Body of pancreas (tissue), 4 donors: ENCODE data around the gene SMCHD1. TPM values are rescaled to one million over a fixed set of nuclear protein-coding genes. Genes with fewer than 3 reads are reported as not detected.

ENCODE experiments used
- ATAC-seq: fragments of 150-250 bp; one replicate; pipeline ENCODE4 v1.9.1; 2016
- DNase-seq, 4 donors: peaks; one replicate each; pipeline ENCODE4 v3.0.0-alpha.2; 2019
- H3K27ac ChIP-seq, 4 donors: fragments of 200-600 bp; sonication (generic); 1 replicate in 3 of 4; 2 replicates in 1 of 4; pipeline versions ENCODE4 v1.5.1 to v1.6.1; 2016 to 2019; ENCODE audit warnings: mild to moderate bottlenecking in 1 of 4, mixed read lengths in 1 of 4, moderate library complexity in 1 of 4
- H3K27me3 ChIP-seq, 2 donors: fragments of 200-600 bp; sonication (generic); one replicate each; pipeline ENCODE4 v1.6.0; 2016; ENCODE audit warnings: mild to moderate bottlenecking in 1 of 2
- H3K36me3 ChIP-seq, 2 donors: fragments of 200-600 bp; sonication (generic); replicated peaks in 1 of 2; 2 replicates each; pipeline ENCODE4 v1.5.1; 2016; ENCODE audit warnings: low read depth in 2 of 2; ENCODE audit not compliant: insufficient read depth in 1 of 2
- H3K4me1 ChIP-seq: fragments of 200-600 bp; sonication (generic); one replicate; pipeline ENCODE4 v1.6.0; 2016
- H3K4me3 ChIP-seq, 2 donors: fragments of 200-600 bp; sonication (generic); 1 replicate in 1 of 2; 2 replicates in 1 of 2; pipeline ENCODE4 v1.5.1; 2016 to 2019
- H3K9me3 ChIP-seq, 3 donors: fragments of 200-600 bp; sonication (generic); 1 replicate in 2 of 3; 2 replicates in 1 of 3; pipeline ENCODE4 v1.5.1; 2016
- POLR2A ChIP-seq, 3 donors: fragments of 450-650 bp; IDR thresholded peaks; one replicate each; pipeline ENCODE4 v1.6.1; 2016; ENCODE audit warnings: antibody characterized with exemption in 3 of 3, mild to moderate bottlenecking in 2 of 3
- WGBS, 2 donors: methylation state at CpG; one replicate each; pipeline ENCODE4 v1.1.5; 2017; 5-methylcytosine and 5-hydroxymethylcytosine counted together
- intact Hi-C: fragments of 100-400 bp; cut with DNase I; formaldehyde crosslinking; loops from one replicate; pipeline ENCODE4 v1.15.1; 2023
- total RNA-seq, 2 donors: library from RNA; depleted of rRNA; stranded (reverse); fragments of >200 nt; gene quantifications; one replicate each; pipeline ENCODE4 v1.1.0, GENCODE V29; 2016
- TF ChIP-seq, protein P1 (sequence below), 7 experiments: fragments of 450-650 bp in 4 of 7; fragments of 200-600 bp in 3 of 7; sonication (generic) in 3 of 7; IDR thresholded peaks; one replicate each; pipeline ENCODE4 v1.5.1; 2016 to 2019; ENCODE audit warnings: antibody characterized with exemption in 7 of 7

SMCHD1 gene
- total RNA-seq, 2 donors from 2014 or later: 56.0 to 100 TPM

DNA sequence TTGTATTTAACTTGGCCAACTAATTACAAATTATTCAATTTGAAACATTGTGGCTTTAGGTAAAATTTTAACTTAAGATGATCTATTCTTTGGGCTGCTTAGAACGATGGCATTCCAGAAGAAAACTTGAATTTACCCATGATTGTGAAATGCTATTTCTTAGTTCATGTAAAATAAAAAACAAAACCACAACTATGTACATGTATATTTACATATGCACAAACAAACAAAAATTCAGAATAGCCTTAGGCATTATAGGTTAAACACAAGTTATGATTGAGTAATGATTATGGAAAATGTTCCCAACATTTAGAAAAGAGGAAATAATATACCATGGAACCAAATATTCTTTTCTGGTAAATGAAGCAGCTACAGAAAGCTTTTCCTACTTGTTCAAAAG, 3.5 kb upstream of the SMCHD1 start:
- H3K9me3 ChIP-seq: no peaks in the 10 kb centered on the region
- 70 to 79% methylated on average over 1 of the region's 1 CpG for WGBS, 2 donors
- no peak overlapping the region for H3K4me3 ChIP-seq
- H3K27ac ChIP-seq: no peak overlapping the region
- no peak for DNase-seq
- TF ChIP-seq, protein P1, sequence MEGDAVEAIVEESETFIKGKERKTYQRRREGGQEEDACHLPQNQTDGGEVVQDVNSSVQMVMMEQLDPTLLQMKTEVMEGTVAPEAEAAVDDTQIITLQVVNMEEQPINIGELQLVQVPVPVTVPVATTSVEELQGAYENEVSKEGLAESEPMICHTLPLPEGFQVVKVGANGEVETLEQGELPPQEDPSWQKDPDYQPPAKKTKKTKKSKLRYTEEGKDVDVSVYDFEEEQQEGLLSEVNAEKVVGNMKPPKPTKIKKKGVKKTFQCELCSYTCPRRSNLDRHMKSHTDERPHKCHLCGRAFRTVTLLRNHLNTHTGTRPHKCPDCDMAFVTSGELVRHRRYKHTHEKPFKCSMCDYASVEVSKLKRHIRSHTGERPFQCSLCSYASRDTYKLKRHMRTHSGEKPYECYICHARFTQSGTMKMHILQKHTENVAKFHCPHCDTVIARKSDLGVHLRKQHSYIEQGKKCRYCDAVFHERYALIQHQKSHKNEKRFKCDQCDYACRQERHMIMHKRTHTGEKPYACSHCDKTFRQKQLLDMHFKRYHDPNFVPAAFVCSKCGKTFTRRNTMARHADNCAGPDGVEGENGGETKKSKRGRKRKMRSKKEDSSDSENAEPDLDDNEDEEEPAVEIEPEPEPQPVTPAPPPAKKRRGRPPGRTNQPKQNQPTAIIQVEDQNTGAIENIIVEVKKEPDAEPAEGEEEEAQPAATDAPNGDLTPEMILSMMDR (IDR thresholded peaks at IDR 0.05): no peak
- TF ChIP-seq POLR2A (IDR thresholded peaks at IDR 0.05): no peak
- no peaks in the 10 kb centered on the region for H3K36me3 ChIP-seq
- H3K4me1 ChIP-seq: peaks cover 5% of the 10 kb centered on the region
- no peak for ATAC-seq
- H3K27me3 ChIP-seq: no peaks in the 10 kb centered on the region
- intact Hi-C loops: no loop called here

DNA sequence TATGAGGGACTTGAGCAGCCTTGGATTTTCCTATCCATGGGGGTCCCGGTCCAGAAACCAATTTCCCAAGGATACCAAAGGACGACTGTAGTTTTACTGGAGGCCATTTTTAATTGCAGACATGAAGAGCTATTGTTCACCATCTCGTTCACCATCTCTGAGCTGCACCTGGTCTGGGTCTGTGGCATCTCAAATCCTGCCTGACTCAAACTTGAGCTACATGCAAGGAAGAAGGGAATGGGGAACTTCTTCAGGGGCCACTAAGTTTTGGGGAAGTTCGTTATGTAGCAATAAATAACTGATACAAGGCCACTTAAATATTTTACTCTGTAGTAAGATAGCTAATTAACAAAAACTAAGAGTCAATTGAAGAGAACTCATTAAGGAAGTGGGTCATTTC, 2.1 kb upstream of the SMCHD1 start:
- ATAC-seq (no peak), DNase-seq (no peak)
- Histone ChIP-seq H3K36me3 (no peaks in the 10 kb centered on the region), H3K9me3 (no peaks in the 10 kb centered on the region), H3K27ac (no peak overlapping the region), H3K4me3 (no peak overlapping the region), H3K27me3 (no peaks in the 10 kb centered on the region), H3K4me1 (peaks cover 14% of the 10 kb centered on the region)
- TF ChIP-seq POLR2A (IDR thresholded peaks at IDR 0.05): no peak
- TF ChIP-seq, protein P1 (IDR thresholded peaks at IDR 0.05): no peak
- 77 to 83% methylated on average over 4 of the region's 4 CpGs for WGBS, 2 donors
- intact Hi-C loops: no loop called here

DNA sequence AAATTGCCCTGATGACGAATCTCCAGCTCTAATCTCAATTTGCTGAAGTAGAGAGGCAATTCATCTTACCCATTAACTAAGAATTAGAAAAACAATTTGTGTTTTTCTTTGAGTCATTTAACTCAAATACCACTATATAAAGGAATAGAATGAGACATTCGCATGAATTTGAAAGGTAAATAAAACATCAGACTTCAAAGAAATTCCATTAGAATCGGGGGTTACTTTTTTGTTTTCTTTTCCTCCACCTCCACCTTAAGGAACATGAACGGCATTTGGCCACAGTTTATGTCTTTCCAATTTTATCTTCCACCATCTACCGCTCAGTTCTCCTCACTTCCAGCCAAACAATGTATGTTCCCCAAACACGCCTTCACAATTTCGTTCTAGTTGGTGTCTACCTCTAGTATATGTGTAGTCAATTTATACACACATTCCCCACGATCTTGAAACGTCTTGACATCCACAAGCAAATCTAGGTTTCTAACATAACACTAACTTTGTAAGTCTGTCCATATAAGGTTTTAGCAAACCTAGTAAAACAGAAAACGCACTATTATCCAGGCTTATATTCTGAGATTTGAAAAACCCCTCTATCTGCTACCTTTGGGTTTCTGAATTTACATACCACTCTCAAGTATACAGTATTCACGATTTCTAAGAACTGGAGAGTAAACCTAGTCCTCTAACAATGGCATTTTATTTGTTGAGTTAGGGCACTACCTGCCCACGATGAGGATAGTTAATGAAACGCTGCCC, 1.2 kb upstream of the SMCHD1 start:
- DNase-seq (no peak), ATAC-seq (no peak)
- H3K36me3 ChIP-seq: no peaks in the 10 kb centered on the region
- H3K27ac ChIP-seq: peak overlapping the region; percentile 94 to 99 (median 96)
- intact Hi-C loops: no loop called here
- H3K4me1 ChIP-seq: peaks cover 20% of the 10 kb centered on the region
- H3K9me3 ChIP-seq: no peaks in the 10 kb centered on the region
- peak overlapping the region; percentile 88 to 89 for H3K4me3 ChIP-seq
- WGBS, 2 donors: 51 to 54% methylated on average over 13 of the region's 13 CpGs
- TF ChIP-seq, protein P1 (IDR thresholded peaks at IDR 0.05): no peak
- no peak for TF ChIP-seq POLR2A (IDR thresholded peaks at IDR 0.05)
- no peaks in the 10 kb centered on the region for H3K27me3 ChIP-seq

DNA sequence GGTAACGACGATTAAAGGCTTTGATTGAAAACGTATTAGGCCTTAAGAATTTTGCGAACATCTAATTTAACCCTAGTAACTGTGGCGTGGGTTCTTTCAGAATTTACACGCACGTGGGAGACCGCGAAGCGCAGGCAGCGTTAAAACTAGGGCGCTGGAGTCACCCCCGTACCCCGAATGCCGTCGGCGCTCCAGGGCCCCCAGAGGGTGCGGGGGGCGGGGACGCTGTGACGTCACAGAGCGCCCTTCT, 673 bp upstream of the SMCHD1 start:
- intact Hi-C loops: no loop called here
- DNase-seq: no peak

More for the DNA sequence above, 673 bp upstream of the SMCHD1 start:
- no peaks in the 10 kb centered on the region for H3K36me3 ChIP-seq
- no peaks in the 10 kb centered on the region for H3K27me3 ChIP-seq
- H3K27ac ChIP-seq: peak overlapping the region; percentile 94 to 99 (median 96)
- H3K9me3 ChIP-seq: no peaks in the 10 kb centered on the region
- H3K4me1 ChIP-seq: peaks cover 25% of the 10 kb centered on the region
- H3K4me3 ChIP-seq: peak overlapping the region; percentile 88 to 89
- TF ChIP-seq, protein P1 (IDR thresholded peaks at IDR 0.05): no peak
- no peak for TF ChIP-seq POLR2A (IDR thresholded peaks at IDR 0.05)
- WGBS, 2 donors: 1% methylated on average over 21 to 22 of the region's 22 CpGs
- peak; percentile 1 for ATAC-seq
